WERI-Rb-1 (cell line): ENCODE data around the gene SGCG.

Source experiments
- DNase-seq: peaks from one replicate; pipeline ENCODE4 v3.0.0-alpha.2; 2020
- H3K27ac ChIP-seq: fragments of 250-450 bp; sonication (Bioruptor Pico); 2 replicates; pipeline ENCODE4 v1.5.1; 2020; ENCODE audit warnings: mild to moderate bottlenecking, moderate library complexity
- H3K27me3 ChIP-seq: fragments of 250-450 bp; sonication (Bioruptor Pico); 2 replicates; pipeline ENCODE4 v1.5.1; 2021; ENCODE audit warnings: mild to moderate bottlenecking, low read depth, moderate library complexity; ENCODE audit not compliant: insufficient read depth, severe bottlenecking
- H3K36me3 ChIP-seq: fragments of 250-450 bp; sonication (Bioruptor Pico); 2 replicates; pipeline ENCODE4 v1.5.1; 2020; ENCODE audit warnings: mild to moderate bottlenecking, moderate library complexity
- H3K4me3 ChIP-seq: 2 replicates; pipeline ENCODE4 v1.5.1; 2011; ENCODE audit warnings: low read depth, mild to moderate bottlenecking, control low read depth, low read length
- H3K9me3 ChIP-seq: fragments of 250-450 bp; sonication (Bioruptor Pico); 2 replicates; pipeline ENCODE4 v1.5.1; 2021; ENCODE audit warnings: mild to moderate bottlenecking, moderate library complexity; ENCODE audit not compliant: severe bottlenecking
- CTCF ChIP-seq: IDR thresholded peaks from 2 replicates; pipeline ENCODE4 v1.5.1; 2011; ENCODE audit warnings: low read depth, mild to moderate bottlenecking, control low read depth, inconsistent platforms, low read length

SGCG gene

GRCh38 chr13:23159760-23160637, 20.8 kb upstream of the SGCG start:
- no peak for TF ChIP-seq CTCF
- Histone ChIP-seq H3K4me3 (no peak overlapping the region), H3K27ac (no peak overlapping the region), H3K36me3 (no peaks in the 10 kb centered on the region), H3K9me3 (peaks cover 5% of the 10 kb centered on the region), H3K27me3 (peaks cover 95% of the 10 kb centered on the region)
- no peak for DNase-seq

- no peak overlapping the region for H3K4me3 ChIP-seq
These were observed 19.9 kb upstream of the SGCG start for GRCh38 chr13:23160638-23161480.

GRCh38 chr13:23161481-23161825, 19.3 kb upstream of the SGCG start:
- Histone ChIP-seq H3K4me3 (no peak overlapping the region), H3K27me3 (peaks cover 93% of the 10 kb centered on the region), H3K9me3 (peaks cover 13% of the 10 kb centered on the region), H3K36me3 (no peaks in the 10 kb centered on the region), H3K27ac (no peak overlapping the region)
- no peak for TF ChIP-seq CTCF
- no peak for DNase-seq

More at GRCh38 chr13:23160638-23161480, 19.9 kb upstream of the SGCG start:
- no peak for TF ChIP-seq CTCF
- no peaks in the 10 kb centered on the region for H3K36me3 ChIP-seq
- H3K27me3 ChIP-seq, result peaks cover 92% of the 10 kb centered on the region
- H3K27ac ChIP-seq, result no peak overlapping the region
- peaks cover 9% of the 10 kb centered on the region for H3K9me3 ChIP-seq
- no peak for DNase-seq

- no peaks in the 10 kb centered on the region for H3K36me3 ChIP-seq
- H3K27ac ChIP-seq, result no peak overlapping the region
- TF ChIP-seq CTCF, result no peak
- no peak for DNase-seq
- peaks cover 92% of the 10 kb centered on the region for H3K27me3 ChIP-seq
- no peak overlapping the region for H3K4me3 ChIP-seq
- H3K9me3 ChIP-seq, result no peaks in the 10 kb centered on the region
These were observed 4.9 kb upstream of the SGCG start for GRCh38 chr13:23175920-23176319.

GRCh38 chr13:23182142-23182541, 1.4 kb downstream of the SGCG start:
- Histone ChIP-seq H3K9me3 (no peaks in the 10 kb centered on the region), H3K36me3 (no peaks in the 10 kb centered on the region), H3K4me3 (no peak overlapping the region), H3K27me3 (peaks cover 92% of the 10 kb centered on the region), H3K27ac (no peak overlapping the region)
- no peak for DNase-seq
- no peak for TF ChIP-seq CTCF
